NCI-H82 treated with DMSO at 0.1 percent for 48 hours (cell line): ENCODE data around the gene SALL3.

Source experiments
- DNase-seq: peaks from one replicate; lab custom pipeline; 2025; ENCODE audit not compliant: unreplicated experiment; lab: John Stamatoyannopoulos, UW

SALL3 gene

GRCh38 chr18:79005653-79006052 is 26.0 kb downstream of the SALL3 start:
- DNase-seq: no peak

GRCh38 chr18:79006106-79006795 is 26.6 kb downstream of the SALL3 start:
- no peak for DNase-seq

DNA sequence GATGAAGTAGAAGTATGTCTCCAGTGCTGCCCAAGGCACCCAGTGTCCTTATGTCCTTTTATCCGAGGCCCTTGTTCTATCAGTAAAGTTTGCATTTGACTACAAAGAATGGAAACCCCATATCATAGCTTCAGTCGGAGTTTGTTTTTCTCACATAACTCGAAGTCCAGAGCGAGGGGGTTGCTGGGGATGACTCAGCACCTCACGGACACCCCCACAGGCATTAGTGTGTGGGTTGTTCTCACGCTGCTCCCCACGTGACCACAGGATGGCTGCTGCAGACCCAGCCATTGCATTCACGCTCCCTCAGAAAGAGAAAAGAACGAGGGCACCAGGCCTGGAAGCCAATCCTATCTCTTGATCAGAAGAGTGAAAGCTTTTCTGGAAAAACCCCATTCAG is 27.8 kb downstream of the SALL3 start:
- no peak for DNase-seq

DNA sequence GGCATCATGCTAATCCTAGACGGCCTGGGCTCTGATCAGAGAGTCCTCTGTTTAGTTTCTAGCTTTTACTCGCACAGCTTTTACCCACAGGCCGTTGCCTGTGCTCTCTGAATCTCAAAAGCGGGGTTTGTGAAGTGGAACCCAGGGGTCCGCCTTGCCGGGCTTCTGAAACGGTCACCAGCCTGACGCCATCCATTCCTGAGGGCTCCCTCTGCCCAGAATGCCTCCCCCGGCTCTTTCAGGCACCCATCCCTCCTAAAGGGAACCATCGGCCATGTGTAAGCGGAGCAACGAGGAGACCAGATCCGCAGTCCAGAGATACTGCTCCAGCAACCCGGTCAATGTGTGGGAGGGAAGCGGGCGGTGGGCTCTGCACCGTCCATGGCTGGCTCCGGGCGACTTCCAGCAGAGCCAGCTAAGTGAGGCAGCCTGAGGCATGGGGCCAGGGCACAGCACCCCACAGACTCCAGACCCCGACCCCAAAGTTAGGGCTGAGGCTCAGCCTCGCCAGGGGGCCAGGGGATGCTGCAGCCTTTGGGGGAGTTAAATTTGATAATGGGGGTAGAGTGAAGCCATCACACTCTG is 28.8 kb downstream of the SALL3 start:
- DNase-seq: no peak

- no peak for DNase-seq
These were observed 31.2 kb downstream of the SALL3 start for GRCh38 chr18:79010802-79011201.

DNA sequence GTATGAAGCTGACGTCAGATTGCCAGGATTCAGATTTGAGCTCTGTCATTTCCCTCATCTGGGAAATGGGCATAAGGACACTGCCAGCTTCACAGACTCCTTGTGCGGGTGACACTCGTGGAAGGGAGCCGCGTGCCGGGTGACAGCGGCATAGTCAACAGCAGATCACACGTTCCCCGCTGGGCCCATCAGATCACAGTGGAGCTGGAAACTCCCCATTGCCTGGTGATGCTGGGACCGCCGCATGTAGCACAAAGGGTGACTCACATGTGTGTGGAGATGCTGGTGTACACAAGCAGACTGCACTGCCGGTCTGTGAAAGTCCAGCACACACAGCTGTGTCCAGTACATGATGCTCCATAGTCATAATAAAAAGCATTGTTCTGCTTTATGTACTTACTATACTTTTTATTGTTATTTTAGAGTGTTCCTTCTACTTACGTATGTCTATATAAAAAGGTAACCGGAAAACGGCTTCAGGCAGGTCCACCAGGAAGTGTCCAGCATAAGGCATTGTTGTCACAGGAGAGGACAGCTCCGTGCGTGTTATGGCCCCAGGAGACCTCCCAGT is 31.8 kb downstream of the SALL3 start:
- no peak for DNase-seq

GRCh38 chr18:79013869-79014268 is 34.3 kb downstream of the SALL3 start:
- no peak for DNase-seq

DNA sequence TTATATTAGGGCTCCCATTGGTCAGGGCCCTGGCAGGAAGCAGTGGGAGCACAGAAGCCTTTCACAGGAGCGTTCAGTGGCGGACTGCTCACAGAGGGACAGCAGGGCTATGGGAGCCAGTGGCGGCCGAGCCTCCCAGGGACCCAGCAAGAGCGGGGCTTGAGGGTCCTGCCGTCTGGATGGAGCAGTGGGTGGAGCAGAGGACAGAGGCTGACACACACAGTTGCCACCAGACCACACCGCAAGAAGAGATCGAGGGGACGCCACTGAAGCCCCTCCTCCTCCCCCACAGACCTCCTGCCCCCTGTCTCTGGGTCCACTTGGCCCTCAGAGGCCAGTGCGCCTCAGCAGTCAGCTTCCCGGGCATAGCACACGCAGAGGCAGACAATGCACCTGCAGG is 39.3 kb downstream of the SALL3 start:
- no peak for DNase-seq

- DNase-seq: no peak
These were observed 40.3 kb downstream of the SALL3 start for GRCh38 chr18:79019881-79020280.

GRCh38 chr18:79022603-79023002 is 43.0 kb downstream of the SALL3 start:
- no peak for DNase-seq

DNA sequence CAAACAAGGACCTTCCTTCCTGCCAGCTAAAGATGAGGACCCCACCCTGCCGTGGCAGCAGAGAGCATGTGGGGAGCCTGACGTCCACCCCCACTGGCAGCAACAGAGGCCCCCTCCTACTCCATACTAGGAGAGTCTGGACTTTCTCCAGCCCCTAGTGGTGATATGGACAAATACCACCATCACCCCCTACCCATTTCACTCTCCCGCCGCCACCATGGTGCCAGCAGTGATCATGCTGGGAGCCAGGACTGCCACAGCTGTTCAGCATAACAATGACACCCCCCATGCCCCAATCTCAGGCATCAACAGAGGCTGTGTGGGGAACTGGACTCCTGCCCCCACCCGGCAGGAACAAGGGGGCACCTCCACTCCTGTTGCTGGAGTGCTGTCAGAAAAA is 46.9 kb downstream of the SALL3 start:
- DNase-seq: no peak

- no peak for DNase-seq
These were observed 51.1 kb downstream of the SALL3 start for GRCh38 chr18:79030680-79031079.

DNA sequence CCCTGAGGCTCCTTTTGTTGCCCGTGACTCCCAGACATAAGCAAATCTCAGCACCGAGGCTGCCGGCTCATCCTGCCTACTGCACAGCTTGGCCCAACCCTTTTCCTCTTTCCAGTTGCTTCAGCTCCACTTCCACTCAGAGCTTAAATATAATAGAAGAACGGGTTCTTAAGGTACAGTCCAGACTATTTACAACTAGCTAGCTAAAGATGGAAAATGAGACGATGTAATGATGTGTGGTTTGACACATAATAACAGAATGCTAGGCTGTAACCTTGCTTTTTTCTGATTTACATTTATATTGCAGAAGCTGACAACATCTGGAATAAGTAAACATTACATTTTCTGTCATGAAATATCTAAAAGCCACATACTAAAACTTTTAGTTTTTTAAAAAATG is 62.7 kb downstream of the SALL3 start:
- no peak for DNase-seq

DNA sequence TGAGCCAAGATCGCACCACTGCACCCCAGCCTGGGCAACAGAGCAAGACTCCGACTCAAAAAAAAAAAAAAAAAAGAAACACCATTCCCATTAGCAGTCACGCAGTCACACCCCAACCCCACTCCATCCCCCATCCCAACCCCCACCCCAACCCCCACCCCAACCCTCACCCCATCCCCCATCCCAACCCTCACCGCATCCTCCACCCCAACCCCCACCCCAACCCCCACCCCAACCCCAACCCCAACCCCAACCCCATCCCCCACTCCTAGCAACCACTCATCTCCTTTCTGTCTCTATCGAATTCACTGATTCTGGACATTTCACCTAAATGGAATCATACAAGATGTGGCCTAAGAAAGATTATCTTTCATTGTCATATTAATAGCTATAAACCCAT is 63.7 kb downstream of the SALL3 start:
- no peak for DNase-seq

DNA sequence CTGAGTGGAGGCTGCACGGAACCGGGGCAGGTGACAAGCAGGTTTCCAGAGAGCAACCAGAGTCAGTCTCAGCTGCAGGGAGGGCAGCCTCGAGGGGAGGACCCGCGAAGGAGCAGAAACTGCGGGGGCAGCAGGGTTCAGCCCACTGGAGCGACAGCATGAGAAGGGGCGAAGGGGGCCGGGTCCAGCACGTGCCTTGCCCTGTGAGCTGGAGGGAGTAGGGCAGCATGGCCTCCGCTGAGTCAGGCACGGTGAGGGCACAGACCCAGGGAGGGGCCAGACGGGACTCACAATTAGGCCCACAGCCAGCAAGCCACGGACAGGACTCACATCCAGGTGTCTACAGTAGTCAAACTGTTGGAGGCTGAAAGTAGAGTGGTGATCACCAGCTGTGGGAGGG is 66.9 kb downstream of the SALL3 start:
- no peak for DNase-seq

- no peak for DNase-seq
These were observed 68.1 kb downstream of the SALL3 start for GRCh38 chr18:79047556-79048244.

DNA sequence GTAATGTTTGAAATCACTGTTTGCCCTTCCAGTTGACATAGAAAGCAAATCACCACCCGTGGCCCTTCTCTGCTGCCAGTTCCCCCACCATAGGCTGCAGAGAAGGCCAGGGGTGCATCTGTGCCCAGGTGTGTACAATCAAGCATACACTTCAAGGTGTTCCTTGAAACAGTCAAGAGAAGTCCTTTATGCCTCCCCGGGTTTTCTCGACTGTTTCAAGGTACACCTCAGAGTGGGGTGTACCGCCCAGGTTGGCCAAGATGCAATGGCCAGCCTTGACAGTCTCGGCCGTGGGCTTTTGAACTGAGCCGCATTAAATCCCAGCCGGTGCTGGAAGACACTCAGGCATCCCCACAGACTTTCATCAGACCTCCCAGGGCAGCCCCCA is 68.6 kb downstream of the SALL3 start:
- no peak for DNase-seq

GRCh38 chr18:79049506-79049905 is 69.9 kb downstream of the SALL3 start:
- DNase-seq: no peak
